ENCODE measurements around the gene SMPD3. TPM values are rescaled to one million over a fixed set of nuclear protein-coding genes. Genes with fewer than 3 reads are reported as not detected.

The SMPD3 gene
- total RNA-seq, 1 experiment from 2014 or later = 0.70 TPM

GRCh38 chr16:68357521-68357922 lies 90.8 kb downstream of the SMPD3 start:
- Histone ChIP-seq H2BK20ac (ENCODE audit: low read depth, low read length, poor library complexity, severe bottlenecking) (no peak overlapping the region), H3K14ac (ENCODE audit: insufficient read depth, low read length) (no peak overlapping the region), H3K23ac (ENCODE audit: insufficient read length, low read depth, low read length) (no peak overlapping the region), H3K79me1 (ENCODE audit: insufficient read depth, low read depth, low read length, poor library complexity, severe bottlenecking) (no peaks in the 10 kb centered on the region), H3K4ac (ENCODE audit: low read depth, low read length) (no peak overlapping the region), H4K8ac (replicated peaks; ENCODE audit: insufficient read length, low read depth, low read length) (no peak overlapping the region), H2AFZ (ENCODE audit: low read length) (no peak overlapping the region), H3K9ac (ENCODE audit: extremely low read depth, insufficient read length, low read length) (no peak overlapping the region), H3K56ac (ENCODE audit: insufficient read length, low read depth, low read length) (no peak overlapping the region), H3K23me2 (ENCODE audit: insufficient read length, low read depth, low read length, poor library complexity, severe bottlenecking) (no peaks in the 10 kb centered on the region), H2BK12ac (ENCODE audit: insufficient read length, low read depth, low read length) (no peak overlapping the region), H3K4me2 (ENCODE audit: insufficient read depth, insufficient read length, low read length) (no peak overlapping the region), H3K27ac (ENCODE audit: insufficient read length, low read depth, low read length) (no peak overlapping the region), H4K20me1 (ENCODE audit: control insufficient read depth, insufficient read depth, insufficient read length) (no peaks in the 10 kb centered on the region), H2BK15ac (ENCODE audit: low read depth, low read length) (no peak overlapping the region), H2AK5ac (ENCODE audit: insufficient read length, low read length) (no peak overlapping the region), H3K79me2 (ENCODE audit: insufficient read depth, low read length) (no peaks in the 10 kb centered on the region), H2BK5ac (ENCODE audit: insufficient read length, low read length) (no peak overlapping the region), H4K5ac (ENCODE audit: insufficient read length, low read depth, low read length) (no peak overlapping the region), H3T11ph (ENCODE audit: low read length) (no peak overlapping the region), H3K27me3 (ENCODE audit: insufficient read depth, low read length) (no peaks in the 10 kb centered on the region), H3K18ac (ENCODE audit: insufficient read length, low read depth, low read length) (no peak overlapping the region), H4K91ac (ENCODE audit: insufficient read length, low read depth, low read length) (no peak overlapping the region), H3K4me1 (ENCODE audit: insufficient read depth, low read length) (no peaks in the 10 kb centered on the region), H3K9me3 (ENCODE audit: control insufficient read depth, low read depth, low read length) (no peaks in the 10 kb centered on the region), H2BK120ac (ENCODE audit: low read depth, low read length, poor library complexity, severe bottlenecking) (no peak overlapping the region)
- Mint-ChIP-seq H3K27me3 (ENCODE audit: low read depth) (no peaks in the 10 kb centered on the region), H3K9me3 (no peaks in the 10 kb centered on the region), H3K4me3 (no peak overlapping the region), H3K36me3 (ENCODE audit: insufficient read depth in 1 of 3, low read depth in 3 of 3) (peaks cover 9 to 43% (median 39%) of the 10 kb centered on the region in 3 experiments; a peak in 6 of 7 replicates), H3K27ac (no peak overlapping the region), H3K4me1 (0 out of 4 replicates have a peak, but pooled peaks cover 0 to 5% of the 10 kb centered on the region in 2 experiments)
- no peak for DNase-seq
- no peak for TF ChIP-seq CTCF (conservative IDR thresholded peaks at IDR 0.05)
- WGBS (ENCODE audit: extremely low coverage, insufficient read length, low lambda C conversion rate) = no CpG with 5 or more reads among the region's 9 CpGs
